GM12878 (cell line): Measurements from ENCODE around the gene ZSWIM6. TPM values are rescaled to one million over a fixed set of nuclear protein-coding genes. Genes with fewer than 3 reads are reported as not detected.

Experiments
- CEBPZ ChIP-seq: fragments of 150-350 bp; IDR thresholded peaks from 2 replicates; pipeline ENCODE4 v1.6.1; 2016; ENCODE audit warnings: low read depth, low read length
- CHD4 ChIP-seq: fragments of 200-600 bp; sonication (generic); IDR thresholded peaks from 2 replicates; pipeline ENCODE4 v1.6.1; 2016; ENCODE audit warnings: mild to moderate bottlenecking
- PBX3 ChIP-seq: IDR thresholded peaks from 2 replicates; pipeline ENCODE4 v1.6.1; 2011; ENCODE audit warnings: mild to moderate bottlenecking, low read depth, low read length, moderate library complexity; ENCODE audit not compliant: insufficient replicate concordance
- POLR2AphosphoS2 ChIP-seq: IDR thresholded peaks from 2 replicates; pipeline ENCODE4 v1.6.1; 2011; ENCODE audit warnings: low read depth, mild to moderate bottlenecking, low read length, improper control_type of control experiment, moderate library complexity
- POU2F2 ChIP-seq: IDR thresholded peaks from 3 replicates; pipeline ENCODE4 v1.6.1; 2011; ENCODE audit warnings: low read depth, mild to moderate bottlenecking, low read length, borderline replicate concordance
- SP1 ChIP-seq: IDR thresholded peaks from one replicate; pipeline ENCODE4 v1.6.1; 2011; ENCODE audit warnings: low read depth, low read length
- SUZ12 ChIP-seq: fragments of 200-600 bp; sonication (generic); IDR thresholded peaks from one replicate; pipeline ENCODE4 v1.6.1; 2018; ENCODE audit warnings: antibody characterized with exemption, mild to moderate bottlenecking; ENCODE audit not compliant: unreplicated experiment
- ZBED1 ChIP-seq: IDR thresholded peaks from 2 replicates; pipeline ENCODE4 v1.6.1; 2016; ENCODE audit warnings: borderline replicate concordance
- ZNF592 ChIP-seq: fragments of 450-650 bp; IDR thresholded peaks from 2 replicates; pipeline ENCODE4 v1.6.1; 2017; ENCODE audit warnings: mild to moderate bottlenecking, moderate library complexity
- ZSCAN29 ChIP-seq: fragments of 450-650 bp; IDR thresholded peaks from 2 replicates; pipeline ENCODE4 v1.6.1; 2017; ENCODE audit warnings: mild to moderate bottlenecking, moderate library complexity
- polyA plus RNA-seq, 11 experiments: library from polyadenylated mRNA; depleted of rRNA in 4 of 11; unstranded in 6 of 11; stranded (reverse) in 5 of 11; fragments of >200 nt; fragmentation: Nextera tagmentation in 4 of 11; fragmentation: Illumina TruSeq in 1 of 11; extraction: Ambion mirVana in 4 of 11; extraction: Trizol in 1 of 11; gene quantifications; 1 replicate in 1 of 11; 2 replicates in 10 of 11; pipeline versions ENCODE4 v1.2.1 to v1.2.3, GENCODE V29; 2011 to 2016; ENCODE audit warnings: inconsistent platforms in 2 of 11, missing spikeins in 2 of 11, low read depth in 1 of 11
- total RNA-seq, 4 experiments: library from RNA; depleted of rRNA in 3 of 4; stranded (reverse); fragments of >200 nt in 3 of 4; fragmentation: Illumina TruSeq in 1 of 4; extraction: Trizol in 1 of 4; gene quantifications; 2 replicates each; pipeline versions ENCODE4 v1.2.1 to v1.2.3, GENCODE V29; 2013 to 2021

Gene ZSWIM6
- total and polyA plus RNA-seq, 10 of the 15 experiments (the other 5 are each of a cell fraction or from before 2014, with no cell fraction given) = 0.53 to 6.2 (median 3.4) TPM

GRCh38 chr5:61389609-61390008, 57.6 kb downstream of the ZSWIM6 start (continued):
- no peak for TF ChIP-seq POLR2AphosphoS2
- TF ChIP-seq SP1 = no peak
- TF ChIP-seq CEBPZ = no peak
- TF ChIP-seq ZNF592 = no peak
- TF ChIP-seq ZBED1 = no peak
- TF ChIP-seq PBX3 = no peak
- TF ChIP-seq SUZ12 = no peak
- TF ChIP-seq CHD4 = no peak
- TF ChIP-seq POU2F2 = no peak
- no peak for TF ChIP-seq ZSCAN29
